NB4 (cell line): ENCODE data around the gene GABRB1.

Experiments used
- MAX ChIP-seq: IDR thresholded peaks from 2 replicates; pipeline ENCODE4 v1.6.1; 2011; ENCODE audit warnings: low read depth, low read length
- MYC ChIP-seq: IDR thresholded peaks from 2 replicates; pipeline ENCODE4 v1.6.1; 2011; ENCODE audit warnings: low read depth, low read length
- POLR2A ChIP-seq: IDR thresholded peaks from 2 replicates; pipeline ENCODE4 v1.6.1; 2011; ENCODE audit warnings: mild to moderate bottlenecking; ENCODE audit not compliant: insufficient read length; ENCODE audit errors: extremely low read depth
- TF ChIP-seq, protein P1 (sequence below): IDR thresholded peaks from one replicate; pipeline ENCODE4 v1.5.1; 2012; ENCODE audit warnings: low read depth, low read length

DNA sequence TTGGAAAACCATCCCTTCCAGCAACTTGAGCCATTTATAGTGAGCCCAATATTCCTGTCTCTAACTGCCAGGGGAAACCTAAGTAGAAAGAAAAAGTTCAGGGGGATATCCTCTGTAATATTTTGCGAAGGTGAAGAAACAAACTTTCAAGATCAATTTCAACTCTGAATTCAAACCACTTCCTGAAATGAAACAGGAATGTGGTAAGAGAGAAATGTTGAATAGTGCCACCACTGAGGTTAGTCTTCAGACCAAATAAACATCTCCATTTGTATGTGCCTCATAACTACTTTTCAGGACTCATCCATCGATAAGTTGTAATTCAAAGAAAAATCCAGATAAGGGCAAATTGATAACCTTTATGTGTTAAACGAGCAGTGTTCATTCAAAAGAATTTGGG lies 128.7 kb downstream of the GABRB1 start:
- TF ChIP-seq MAX: no peak
- TF ChIP-seq, protein P1, sequence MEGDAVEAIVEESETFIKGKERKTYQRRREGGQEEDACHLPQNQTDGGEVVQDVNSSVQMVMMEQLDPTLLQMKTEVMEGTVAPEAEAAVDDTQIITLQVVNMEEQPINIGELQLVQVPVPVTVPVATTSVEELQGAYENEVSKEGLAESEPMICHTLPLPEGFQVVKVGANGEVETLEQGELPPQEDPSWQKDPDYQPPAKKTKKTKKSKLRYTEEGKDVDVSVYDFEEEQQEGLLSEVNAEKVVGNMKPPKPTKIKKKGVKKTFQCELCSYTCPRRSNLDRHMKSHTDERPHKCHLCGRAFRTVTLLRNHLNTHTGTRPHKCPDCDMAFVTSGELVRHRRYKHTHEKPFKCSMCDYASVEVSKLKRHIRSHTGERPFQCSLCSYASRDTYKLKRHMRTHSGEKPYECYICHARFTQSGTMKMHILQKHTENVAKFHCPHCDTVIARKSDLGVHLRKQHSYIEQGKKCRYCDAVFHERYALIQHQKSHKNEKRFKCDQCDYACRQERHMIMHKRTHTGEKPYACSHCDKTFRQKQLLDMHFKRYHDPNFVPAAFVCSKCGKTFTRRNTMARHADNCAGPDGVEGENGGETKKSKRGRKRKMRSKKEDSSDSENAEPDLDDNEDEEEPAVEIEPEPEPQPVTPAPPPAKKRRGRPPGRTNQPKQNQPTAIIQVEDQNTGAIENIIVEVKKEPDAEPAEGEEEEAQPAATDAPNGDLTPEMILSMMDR: no peak
- TF ChIP-seq POLR2A: no peak
- no peak for TF ChIP-seq MYC
